Measurements from ENCODE around the gene ASB18. TPM values are rescaled to one million over a fixed set of nuclear protein-coding genes. Genes with fewer than 3 reads are reported as not detected.

ASB18 gene
- total RNA-seq, 1 donor = not detected

GRCh38 chr2:236156095-236156859 lies 107.9 kb downstream of the ASB18 start:
- no peak for DNase-seq (ENCODE audit: low read depth)
- no peak for TF ChIP-seq CTCF (IDR thresholded peaks at IDR 0.05; ENCODE audit: insufficient read depth, low read length)
- no peak overlapping the region for H3K4me3 ChIP-seq (ENCODE audit: low read depth, low read length)

- DNase-seq (ENCODE audit: low read depth) = no peak
- no peak for TF ChIP-seq CTCF (IDR thresholded peaks at IDR 0.05; ENCODE audit: insufficient read depth, low read length)
- no peak overlapping the region for H3K4me3 ChIP-seq (ENCODE audit: low read depth, low read length)
These were observed 108.8 kb downstream of the ASB18 start for GRCh38 chr2:236155406-236155805.

- DNase-seq (ENCODE audit: low read depth) = no peak
- no peak for TF ChIP-seq CTCF (IDR thresholded peaks at IDR 0.05; ENCODE audit: insufficient read depth, low read length)
- no peak overlapping the region for H3K4me3 ChIP-seq (ENCODE audit: low read depth, low read length)
These were observed 117.8 kb downstream of the ASB18 start for GRCh38 chr2:236146436-236146835.

- no peak for TF ChIP-seq CTCF (IDR thresholded peaks at IDR 0.05; ENCODE audit: insufficient read depth, low read length)
- no peak for DNase-seq (ENCODE audit: low read depth)
These were observed 120.4 kb downstream of the ASB18 start for GRCh38 chr2:236143811-236144210.

More at GRCh38 chr2:236143811-236144210, 120.4 kb downstream of the ASB18 start:
- H3K4me3 ChIP-seq (ENCODE audit: low read depth, low read length) = no peak overlapping the region

Small RNA genes within 50 kb of the gene (small RNA-seq; reads per million reads assigned to genes)
- gene RF00019 = not detected
- gene RNU1-31P = not detected

Other genes starting within 250 kb of the ASB18 start
- gene GBX2, start 96.0 kb downstream of the ASB18 start, total RNA-seq (ENCODE audit: low replicate concordance) = 0.25 TPM in 1 of 2 replicates, not detected in the other